HFFc6 (cell line): ENCODE data around the gene CD300A. TPM values are rescaled to one million over a fixed set of nuclear protein-coding genes. Genes with fewer than 3 reads are reported as not detected.

Source experiments
- DNase-seq: peaks from one replicate; pipeline ENCODE4 v3.0.0-alpha.2; 2018
- H3K27ac Mint-ChIP-seq: 2 replicates; pipeline ENCODE4 v1.8.0; 2020; ENCODE audit warnings: mild to moderate bottlenecking, mixed read lengths
- H3K27me3 Mint-ChIP-seq: 2 replicates; pipeline ENCODE4 v1.8.0; 2021; ENCODE audit warnings: mild to moderate bottlenecking, moderate library complexity, mixed read lengths; ENCODE audit not compliant: insufficient read depth
- H3K36me3 Mint-ChIP-seq: 2 replicates; pipeline ENCODE4 v1.8.0; 2021; ENCODE audit warnings: low read depth, mixed read lengths
- H3K4me1 Mint-ChIP-seq: 2 replicates; pipeline ENCODE4 v1.8.0; 2020; ENCODE audit warnings: low read depth, mixed read lengths
- H3K4me3 Mint-ChIP-seq: 2 replicates; pipeline ENCODE4 v1.8.0; 2020; ENCODE audit warnings: mild to moderate bottlenecking, moderate library complexity, mixed read lengths
- H3K9me3 Mint-ChIP-seq: 2 replicates; pipeline ENCODE4 v1.8.0; 2020; ENCODE audit warnings: mild to moderate bottlenecking, mixed read lengths
- total RNA-seq, 6 experiments: library from RNA; stranded (reverse); fragmentation: NEBNext Ultra II Directional; extraction: Animal tissue kit (Norgen Biotek cat#: 25700); gene quantifications; 2 replicates in 1 of 6; 3 replicates in 5 of 6; pipeline ENCODE4 v1.2.3, GENCODE V29; 2021
- TF ChIP-seq, protein P1 (sequence below): fragments of 200-600 bp; sonication (generic); IDR thresholded peaks from 2 replicates; pipeline ENCODE4 v1.5.0; 2021; ENCODE audit warnings: antibody characterized with exemption, mild to moderate bottlenecking

The CD300A gene
- total RNA-seq, 6 experiments from 2014 or later = not detected

GRCh38 chr17:74521701-74522201 is 55.3 kb downstream of the CD300A start:
- Mint-ChIP-seq H3K9me3 (peaks cover 81% of the 10 kb centered on the region), H3K4me3 (no peak overlapping the region), H3K27ac (no peak overlapping the region), H3K36me3 (peaks cover 5% of the 10 kb centered on the region; the same call in 1 of the 2 replicates), H3K4me1 (no peaks in the 10 kb centered on the region), H3K27me3 (peaks cover 3% of the 10 kb centered on the region; the same call in 1 of the 2 replicates)
- TF ChIP-seq, protein P1, sequence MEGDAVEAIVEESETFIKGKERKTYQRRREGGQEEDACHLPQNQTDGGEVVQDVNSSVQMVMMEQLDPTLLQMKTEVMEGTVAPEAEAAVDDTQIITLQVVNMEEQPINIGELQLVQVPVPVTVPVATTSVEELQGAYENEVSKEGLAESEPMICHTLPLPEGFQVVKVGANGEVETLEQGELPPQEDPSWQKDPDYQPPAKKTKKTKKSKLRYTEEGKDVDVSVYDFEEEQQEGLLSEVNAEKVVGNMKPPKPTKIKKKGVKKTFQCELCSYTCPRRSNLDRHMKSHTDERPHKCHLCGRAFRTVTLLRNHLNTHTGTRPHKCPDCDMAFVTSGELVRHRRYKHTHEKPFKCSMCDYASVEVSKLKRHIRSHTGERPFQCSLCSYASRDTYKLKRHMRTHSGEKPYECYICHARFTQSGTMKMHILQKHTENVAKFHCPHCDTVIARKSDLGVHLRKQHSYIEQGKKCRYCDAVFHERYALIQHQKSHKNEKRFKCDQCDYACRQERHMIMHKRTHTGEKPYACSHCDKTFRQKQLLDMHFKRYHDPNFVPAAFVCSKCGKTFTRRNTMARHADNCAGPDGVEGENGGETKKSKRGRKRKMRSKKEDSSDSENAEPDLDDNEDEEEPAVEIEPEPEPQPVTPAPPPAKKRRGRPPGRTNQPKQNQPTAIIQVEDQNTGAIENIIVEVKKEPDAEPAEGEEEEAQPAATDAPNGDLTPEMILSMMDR = no peak
- no peak for DNase-seq

DNA sequence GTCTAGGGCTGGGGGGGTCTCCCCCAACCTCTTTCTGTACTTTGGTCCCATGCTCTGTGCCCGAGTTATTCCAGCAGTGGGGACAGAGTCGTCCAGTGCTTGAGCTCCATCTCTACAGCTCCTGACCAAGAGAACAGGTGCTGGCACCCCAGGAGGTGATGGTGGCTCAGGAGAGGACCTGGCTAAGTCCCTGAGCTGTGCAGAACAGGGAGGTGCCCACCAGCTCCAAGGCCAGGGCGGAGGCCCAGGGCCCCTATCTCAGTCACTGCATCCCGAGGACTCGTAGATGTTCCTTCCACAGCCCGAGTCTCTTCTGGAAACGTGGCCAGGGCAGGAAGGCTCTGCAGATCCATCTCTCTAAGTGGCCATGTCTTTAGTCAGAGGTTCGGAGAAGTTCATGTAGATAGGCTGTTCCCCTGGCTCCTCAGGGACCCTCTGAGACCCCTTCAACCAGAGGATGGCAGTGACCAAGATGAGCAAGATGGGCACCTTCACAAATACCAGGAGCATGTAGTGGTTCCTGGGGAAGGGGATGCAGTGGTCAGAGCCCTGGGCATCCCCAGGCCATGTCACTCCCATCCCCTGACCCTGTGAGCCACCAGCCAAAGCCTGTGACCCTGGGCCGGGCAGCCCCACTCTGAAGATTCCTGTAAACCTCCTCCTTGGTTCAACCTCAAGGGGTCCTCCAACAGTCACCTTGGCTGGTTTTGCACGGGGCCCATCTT is 56.1 kb downstream of the CD300A start:
- Mint-ChIP-seq H3K27me3 (peaks cover 3% of the 10 kb centered on the region; the same call in 1 of the 2 replicates), H3K4me3 (no peak overlapping the region), H3K9me3 (peaks cover 84% of the 10 kb centered on the region), H3K27ac (no peak overlapping the region), H3K36me3 (peaks cover 5% of the 10 kb centered on the region; the same call in 1 of the 2 replicates), H3K4me1 (no peaks in the 10 kb centered on the region)
- no peak for DNase-seq
- TF ChIP-seq, protein P1 = no peak

DNA sequence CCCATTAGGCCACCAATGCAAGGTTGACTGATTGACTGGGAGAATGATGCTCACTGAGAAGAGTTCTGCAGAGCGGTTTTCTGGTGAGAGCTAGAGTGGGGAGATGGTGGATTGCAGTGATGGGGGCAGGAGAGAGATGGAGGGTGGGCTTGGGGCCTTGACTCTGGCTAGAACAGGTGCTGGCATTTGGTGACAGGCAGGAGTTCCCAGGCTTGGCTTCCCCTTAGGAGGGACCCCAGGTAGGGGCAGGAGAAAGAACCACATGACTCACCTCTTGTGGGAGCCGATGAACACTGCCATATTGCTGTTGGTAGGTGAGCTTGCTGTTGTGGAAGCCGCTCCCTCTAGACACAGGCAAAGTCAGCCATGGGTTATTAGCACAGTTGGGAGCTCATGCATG is 56.9 kb downstream of the CD300A start:
- no peak for DNase-seq
- Mint-ChIP-seq H3K27me3 (peaks cover 3% of the 10 kb centered on the region; the same call in 1 of the 2 replicates), H3K9me3 (peaks cover 82% of the 10 kb centered on the region), H3K4me3 (no peak overlapping the region), H3K36me3 (peaks cover 5% of the 10 kb centered on the region; the same call in 1 of the 2 replicates), H3K27ac (no peak overlapping the region), H3K4me1 (no peaks in the 10 kb centered on the region)
- TF ChIP-seq, protein P1 = no peak

DNA sequence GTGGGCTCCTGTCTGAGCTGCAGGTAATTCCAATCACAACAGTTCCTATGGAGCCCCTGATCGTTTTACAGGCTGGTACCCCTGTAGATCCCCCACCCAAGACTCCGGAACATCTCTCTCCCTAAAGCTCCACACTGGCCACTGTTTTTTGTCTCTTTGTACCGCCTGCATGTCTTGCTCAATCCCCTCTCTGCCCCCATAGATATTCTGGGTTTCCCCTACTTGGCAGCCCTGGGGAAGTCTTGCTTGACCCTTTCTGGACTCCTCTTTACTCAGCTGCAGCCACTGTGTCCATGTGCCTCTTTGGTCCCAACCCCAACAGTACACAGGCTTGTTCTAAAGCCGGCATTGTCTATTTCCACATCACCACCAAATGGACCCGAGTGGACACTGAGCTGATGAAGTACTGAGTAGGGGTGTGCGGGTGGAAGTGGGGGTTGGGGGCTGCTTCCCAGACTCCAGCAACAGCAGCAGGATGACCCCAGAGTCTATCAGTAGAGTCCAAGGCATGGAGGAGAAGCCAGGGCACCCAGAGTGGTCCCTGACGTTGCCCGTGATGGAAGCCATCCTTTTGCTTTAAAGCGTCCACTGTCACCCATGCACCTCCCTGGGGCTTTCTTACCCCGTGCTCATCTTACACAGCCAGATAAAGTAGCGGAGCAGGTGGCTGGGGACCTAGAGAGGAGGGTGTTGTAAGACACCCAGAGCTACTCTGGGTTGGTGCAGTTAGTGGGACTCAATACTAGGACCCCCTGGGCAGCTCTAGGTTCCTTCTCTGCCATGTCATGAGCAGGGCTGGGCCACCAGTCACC is 58.4 kb downstream of the CD300A start:
- peaks cover 77% of the 10 kb centered on the region for H3K9me3 Mint-ChIP-seq
- H3K4me1 Mint-ChIP-seq = no peaks in the 10 kb centered on the region
- H3K27me3 Mint-ChIP-seq = peaks cover 2% of the 10 kb centered on the region; the same call in 1 of the 2 replicates
- TF ChIP-seq, protein P1 = no peak
- no peak for DNase-seq
- no peak overlapping the region for H3K4me3 Mint-ChIP-seq
- H3K36me3 Mint-ChIP-seq = peaks cover 5% of the 10 kb centered on the region; the same call in 1 of the 2 replicates
- no peak overlapping the region for H3K27ac Mint-ChIP-seq

DNA sequence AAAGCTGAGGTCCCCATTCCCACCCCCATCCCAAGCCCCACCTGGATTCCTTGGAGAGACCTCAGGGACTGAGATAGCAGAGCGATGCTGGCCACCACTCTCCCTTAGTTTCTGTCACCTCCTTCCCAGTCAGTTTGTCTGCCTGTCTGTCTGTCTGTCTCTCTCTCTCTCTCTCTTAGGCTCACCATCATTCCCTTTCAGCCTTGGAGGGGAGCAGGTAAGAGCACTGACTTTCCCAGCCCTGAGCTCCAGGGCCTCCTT is 59.0 kb downstream of the CD300A start:
- no peak overlapping the region for H3K4me3 Mint-ChIP-seq
- H3K36me3 Mint-ChIP-seq = peaks cover 6% of the 10 kb centered on the region; the same call in 1 of the 2 replicates
- no peak for DNase-seq
- no peak overlapping the region for H3K27ac Mint-ChIP-seq
- peaks cover 2% of the 10 kb centered on the region; the same call in 1 of the 2 replicates for H3K27me3 Mint-ChIP-seq
- no peaks in the 10 kb centered on the region for H3K4me1 Mint-ChIP-seq
- peaks cover 77% of the 10 kb centered on the region for H3K9me3 Mint-ChIP-seq
- TF ChIP-seq, protein P1 = no peak
